Lung (tissue), 12 donors: ENCODE measurements around the gene ATG10. TPM values are rescaled to one million over a fixed set of nuclear protein-coding genes. Genes with fewer than 3 reads are reported as not detected.

Source experiments
- ATAC-seq: fragments of 200-7000 bp; cut with Tn5 transposase; one replicate; pipeline ENCODE4 v1.9.1; 2020; ENCODE audit warnings: moderate number of reproducible peaks; ENCODE audit not compliant: insufficient read depth, low FRiP score
- DNase-seq, 3 donors: peaks; one replicate each; pipeline ENCODE4 v3.0.0-alpha.2; 2013 to 2017
- H3K27ac ChIP-seq, 2 donors: one replicate each; pipeline ENCODE4 v1.5.1; 2013; ENCODE audit warnings: mild to moderate bottlenecking in 2 of 2, moderate library complexity in 2 of 2, control low read depth in 1 of 2, inconsistent platforms in 1 of 2, low read depth in 1 of 2, low read length in 1 of 2
- H3K27me3 ChIP-seq, 3 donors: one replicate each; pipeline ENCODE4 v1.5.1; 2013; ENCODE audit warnings: low read length in 2 of 3; ENCODE audit not compliant: control insufficient read depth in 3 of 3, insufficient read depth in 3 of 3
- H3K36me3 ChIP-seq, 4 donors: one replicate each; pipeline ENCODE4 v1.5.1; 2013; ENCODE audit warnings: low read length in 4 of 4, mild to moderate bottlenecking in 1 of 4, moderate library complexity in 1 of 4; ENCODE audit not compliant: control insufficient read depth in 4 of 4, insufficient read depth in 4 of 4
- H3K4me1 ChIP-seq, 5 donors: one replicate each; pipeline ENCODE4 v1.5.1; 2013; ENCODE audit warnings: low read length in 5 of 5, mild to moderate bottlenecking in 2 of 5, moderate library complexity in 1 of 5; ENCODE audit not compliant: control insufficient read depth in 5 of 5, insufficient read depth in 5 of 5
- H3K4me3 ChIP-seq: one replicate; pipeline ENCODE4 v1.5.1; 2013; ENCODE audit warnings: mild to moderate bottlenecking, control low read depth, moderate library complexity
- H3K9ac ChIP-seq, 2 donors: one replicate each; pipeline ENCODE4 v1.5.1; 2013; ENCODE audit warnings: low read length in 2 of 2, control low read depth in 1 of 2; ENCODE audit not compliant: insufficient read depth in 1 of 2
- H3K9me3 ChIP-seq, 4 donors: one replicate each; pipeline ENCODE4 v1.5.1; 2013; ENCODE audit warnings: low read length in 3 of 4, mild to moderate bottlenecking in 1 of 4, moderate library complexity in 1 of 4; ENCODE audit not compliant: control insufficient read depth in 4 of 4, insufficient read depth in 3 of 4
- CTCF ChIP-seq: IDR thresholded peaks from 2 replicates; pipeline ENCODE4 v1.5.1; 2012; ENCODE audit warnings: mild to moderate bottlenecking; ENCODE audit errors: control extremely low read depth, extremely low read depth
- WGBS, 2 donors: extraction: QIAGEN DNeasy Blood & Tissue Kit; methylation state at CpG; one replicate each; pipeline ENCODE4 v1.1.7; 2013; 5-methylcytosine and 5-hydroxymethylcytosine counted together
- polyA plus RNA-seq, 2 donors: library from polyadenylated mRNA; stranded (reverse); fragments of 200-250 nt; gene quantifications; one replicate each; pipeline ENCODE4 v1.2.1, GENCODE V29; 2013
- total RNA-seq, 2 donors: library from RNA; depleted of rRNA in 1 of 2; stranded (reverse); fragments of >200 nt in 1 of 2; gene quantifications; one replicate each; pipeline ENCODE4 v1.2.1, GENCODE V29; 2014 to 2021
- donor health status: control.
- donor health status: control.
- donor health status: Bipolar disorder and iron deficiency.
- donor health status: healthy.
- donor health status: DM: yes; HTN: yes; CAD: no.

The ATG10 gene
- total and polyA plus RNA-seq, 4 donors, result 4.6 to 10.2 (median 5.8) TPM

DNA sequence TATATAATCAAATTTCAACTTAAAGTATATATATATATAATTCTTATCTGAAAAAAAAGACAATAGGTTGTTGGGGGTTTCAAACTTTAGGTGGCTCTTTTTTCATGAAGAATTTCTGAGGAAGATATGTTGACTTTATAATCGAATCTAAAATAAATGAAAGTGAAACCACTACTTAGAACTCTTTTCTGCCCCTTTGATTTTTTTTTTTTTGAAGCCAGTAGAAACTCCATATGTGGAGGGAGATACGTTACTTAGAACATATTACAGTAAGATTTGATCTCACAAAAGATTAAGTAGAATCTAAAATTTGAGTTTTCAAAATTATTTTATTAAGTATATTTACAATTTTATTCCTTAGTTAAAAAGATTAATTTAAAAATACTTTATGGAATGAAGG is 96.9 kb downstream of the ATG10 start:
- Histone ChIP-seq H3K27me3 (no peaks in the 10 kb centered on the region), H3K4me3 (no peak overlapping the region), H3K4me1 (no peaks in the 10 kb centered on the region), H3K36me3 (no peaks in the 10 kb centered on the region), H3K9me3 (no peaks in the 10 kb centered on the region), H3K9ac (no peak overlapping the region), H3K27ac (no peak overlapping the region)
- DNase-seq (no peak), ATAC-seq (no peak)
- no peak for TF ChIP-seq CTCF
- 13 to 14% methylated on average over 2 of the region's 2 CpGs for WGBS, 2 donors

DNA sequence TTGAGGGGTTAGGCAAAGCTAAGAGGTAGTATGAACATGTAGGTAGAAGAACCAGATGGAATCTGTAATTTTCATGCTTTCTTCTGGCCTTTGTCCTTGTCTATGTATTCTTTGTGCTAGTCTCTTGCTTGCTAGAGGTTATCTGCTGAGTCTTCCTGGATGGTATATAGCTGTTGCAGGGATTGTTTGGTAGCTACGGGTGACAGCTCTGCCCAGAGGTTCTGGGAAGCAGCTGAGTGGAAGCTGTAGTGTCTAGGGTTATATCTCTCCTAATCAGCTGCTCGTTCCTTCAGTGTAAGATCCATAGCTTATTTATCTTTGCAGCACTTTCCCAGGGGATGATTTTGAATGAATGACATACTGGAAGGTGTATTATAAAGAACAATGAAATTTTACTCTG is 100.3 kb downstream of the ATG10 start:
- H3K9ac ChIP-seq, result no peak overlapping the region
- H3K27me3 ChIP-seq, result no peaks in the 10 kb centered on the region
- no peak overlapping the region for H3K27ac ChIP-seq
- ATAC-seq, result no peak
- WGBS, 2 donors, result 87 to 88% methylated on average over 2 of the region's 2 CpGs
- peaks cover 0 to 2% (median 0%) of the 10 kb centered on the region in 4 donors for H3K36me3 ChIP-seq
- H3K9me3 ChIP-seq, result no peaks in the 10 kb centered on the region
- peaks cover 0 to 2% (median 0%) of the 10 kb centered on the region in 5 donors for H3K4me1 ChIP-seq
- DNase-seq, result no peak
- TF ChIP-seq CTCF, result no peak
- H3K4me3 ChIP-seq, result no peak overlapping the region

DNA sequence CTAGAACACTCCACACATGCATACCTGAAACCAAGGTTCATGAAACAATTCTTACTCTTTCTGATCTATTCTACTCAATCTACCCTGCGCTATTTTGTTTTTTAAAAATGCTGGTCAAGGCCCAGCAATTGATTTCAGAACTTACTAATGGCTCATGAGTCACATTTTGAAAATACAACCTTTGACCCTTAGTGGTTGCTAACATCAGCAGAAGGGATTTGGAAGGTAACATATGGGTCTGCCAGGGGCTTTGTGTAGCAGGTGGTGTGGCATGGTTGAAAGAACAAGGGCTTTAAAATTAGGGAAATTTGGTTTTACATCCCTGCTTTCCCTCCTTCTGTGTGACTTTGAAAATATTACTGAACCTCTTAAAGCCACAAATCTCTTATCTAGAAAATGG is 101.4 kb downstream of the ATG10 start:
- Histone ChIP-seq H3K9ac (no peak overlapping the region), H3K4me3 (no peak overlapping the region), H3K9me3 (no peaks in the 10 kb centered on the region), H3K36me3 (peaks cover 0 to 2% (median 0%) of the 10 kb centered on the region in 4 donors), H3K27ac (no peak overlapping the region), H3K4me1 (peaks cover 0 to 2% (median 0%) of the 10 kb centered on the region in 5 donors), H3K27me3 (no peaks in the 10 kb centered on the region)
- WGBS, 2 donors, result 98 to 100% methylated on average over 1 of the region's 1 CpG
- ATAC-seq (no peak), DNase-seq (no peak)
- no peak for TF ChIP-seq CTCF

- H3K4me3 ChIP-seq, result no peak overlapping the region
- H3K36me3 ChIP-seq, result peaks cover 0 to 2% (median 0%) of the 10 kb centered on the region in 4 donors
- H3K9me3 ChIP-seq, result no peaks in the 10 kb centered on the region
- H3K27me3 ChIP-seq, result no peaks in the 10 kb centered on the region
- DNase-seq (peak in 2 of 3 donors; percentile 42 to 46), ATAC-seq (no peak)
- H3K9ac ChIP-seq, result peak overlapping the region in 1 of 2 donors; percentile 5
- no peak for TF ChIP-seq CTCF
- H3K27ac ChIP-seq, result no peak overlapping the region
- 81 to 83% methylated on average over 2 of the region's 2 CpGs for WGBS, 2 donors
- H3K4me1 ChIP-seq, result peaks cover 0 to 2% (median 0%) of the 10 kb centered on the region in 5 donors
Measured at GRCh38 chr5:82074950-82075349, 103.1 kb downstream of the ATG10 start.
